AG04449 (cell line): ENCODE results near the gene GKN1.

Source experiments
- CTCF ChIA-PET: fragments of 350-600 bp; formaldehyde crosslinking; extraction: SDS; loops from one replicate; lab custom pipeline; 2021; ENCODE audit warnings: antibody characterized with exemption; lab: Yijun Ruan, JAX
- POLR2A ChIA-PET: fragments of 400-600, 350-600 bp; formaldehyde crosslinking; extraction: SDS; loops from one replicate; lab custom pipeline; 2020; ENCODE audit warnings: antibody characterized with exemption, inconsistent platforms; lab: Yijun Ruan, JAX
- DNase-seq: peaks from one replicate; pipeline ENCODE4 v3.0.0-alpha.2; 2010; ENCODE audit warnings: low read depth, low spot score
- H3K4me3 ChIP-seq: 2 replicates; pipeline ENCODE4 v1.5.1; 2011; ENCODE audit warnings: low read depth, mild to moderate bottlenecking, control low read depth, low read length
- CTCF ChIP-seq: IDR thresholded peaks from one replicate; pipeline ENCODE4 v1.5.1; 2011; ENCODE audit warnings: mild to moderate bottlenecking, moderate library complexity, low read length, control low read depth, inconsistent platforms; ENCODE audit not compliant: insufficient read depth; ENCODE audit errors: missing control alignments

The GKN1 gene

GRCh38 chr2:68974251-68974650, at the start of gene GKN1:
GKN1 (plus strand) TSS chr2:68974636; CDS start chr2:68974678, 42 bp downstream.
- H3K4me3 ChIP-seq: no peak within 1 kb of the TSS
- no peak for DNase-seq
- CTCF ChIA-PET: interaction anchor here (0.9 to 2.8 kb wide), 3 partner anchors 20 to 38 kb away, joined by 3 to 14 read pairs (median 9); no protein-coding TSS in a partner anchor
- no peak for TF ChIP-seq CTCF
- POLR2A ChIA-PET: no interaction called here

GRCh38 chr2:68925295-68925896, 49.0 kb upstream of the GKN1 start:
- DNase-seq: no peak
- peak; percentile 72 for TF ChIP-seq CTCF
- H3K4me3 ChIP-seq: no peak overlapping the region
- POLR2A ChIA-PET: no interaction called here
- CTCF ChIA-PET: interaction anchor here (0.7 to 9.2 kb wide), 34 partner anchors 9 to 461 kb away, joined by 3 to 143 read pairs (median 4); partner anchors contain the start of gene ARHGAP25

GRCh38 chr2:68926796-68927195, 47.6 kb upstream of the GKN1 start:
- POLR2A ChIA-PET: no interaction called here
- no peak for TF ChIP-seq CTCF
- CTCF ChIA-PET: interaction anchor here (0.7 to 9.2 kb wide), 17 partner anchors 10 to 463 kb away, joined by 3 to 143 read pairs (median 4); no protein-coding TSS in a partner anchor
- no peak overlapping the region for H3K4me3 ChIP-seq
- no peak for DNase-seq

GRCh38 chr2:68931149-68931711, 43.2 kb upstream of the GKN1 start:
- no peak for TF ChIP-seq CTCF
- POLR2A ChIA-PET: no interaction called here
- DNase-seq: no peak
- no peak overlapping the region for H3K4me3 ChIP-seq
- CTCF ChIA-PET: interaction anchor here (1.2 kb wide), 1 partner anchor 9 kb away, joined by 3 read pairs; no protein-coding TSS in a partner anchor

GRCh38 chr2:68931799-68932198, 42.6 kb upstream of the GKN1 start:
- POLR2A ChIA-PET: no interaction called here
- no peak for TF ChIP-seq CTCF
- no peak overlapping the region for H3K4me3 ChIP-seq
- peak; percentile 54 for DNase-seq
- CTCF ChIA-PET: interaction anchor here (1.2 to 2.0 kb wide), 3 partner anchors 9 to 469 kb away, joined by 3 to 7 read pairs (median 4); no protein-coding TSS in a partner anchor

GRCh38 chr2:68932402-68932801, 42.0 kb upstream of the GKN1 start:
- no peak overlapping the region for H3K4me3 ChIP-seq
- ChIA-PET CTCF (interaction anchor here (0.7 to 3.5 kb wide), 4 partner anchors 11 to 469 kb away, joined by 3 to 24 read pairs (median 6); no protein-coding TSS in a partner anchor), POLR2A (no interaction called here)
- no peak for TF ChIP-seq CTCF
- no peak for DNase-seq
